HCT116 (cell line): ENCODE data around the gene TMEM121. TPM values are rescaled to one million over a fixed set of nuclear protein-coding genes. Genes with fewer than 3 reads are reported as not detected.

Source experiments
- ATAC-seq: fragments of 200-7000 bp; cut with Tn5 transposase; 2 replicates; pipeline ENCODE4 v1.9.1; 2020; ENCODE audit warnings: mild to moderate bottlenecking, moderate library complexity
- BruUV-seq: library from RNA; stranded (reverse); fragments of 400-500 nt; replicated peaks from 2 replicates; lab custom pipeline; 2021; lab: Mats Ljungman, UMichigan
- CTCF ChIA-PET: fragments of 300-600 bp; sonication (Branson Sonifier 250); formaldehyde crosslinking; loops from one replicate; lab custom pipeline; 2021; ENCODE audit warnings: antibody characterized with exemption; lab: Charles Lee
- POLR2A ChIA-PET: fragments of 300-600, 350-600 bp; sonication (Branson Sonifier 250); formaldehyde crosslinking; loops from one replicate; lab custom pipeline; 2021; ENCODE audit warnings: antibody characterized with exemption; lab: Charles Lee
- RAD21 ChIA-PET, 2 experiments: fragments of 300-600 bp; sonication (Branson Sonifier 250); formaldehyde crosslinking; loops; one replicate each; lab custom pipeline; 2023; ENCODE audit warnings: low total read pairs in 2 of 2; ENCODE audit not compliant: uncharacterized antibody in 2 of 2, unreplicated experiment in 2 of 2, low non-redundant PET in 1 of 2; lab: Charles Lee
- DNase-seq: peaks from one replicate; pipeline ENCODE4 v3.0.0-alpha.2; 2010; ENCODE audit warnings: low read depth, low spot score
- H2AFZ ChIP-seq: fragments of 200-600 bp; shearing (Covaris generic), sonication (generic); 2 replicates; pipeline ENCODE4 v1.6.1; 2017; ENCODE audit warnings: low read depth, mixed run types, mixed read lengths, antibody characterized with exemption, low read length; ENCODE audit not compliant: poor library complexity, severe bottlenecking
- H3K27ac ChIP-seq: 2 replicates; pipeline ENCODE4 v1.5.1; 2012; ENCODE audit warnings: low read depth, low read length
- H3K27me3 ChIP-seq: fragments of 200-600 bp; sonication (generic); 2 replicates; pipeline ENCODE4 v1.6.1; 2016; ENCODE audit warnings: mixed run types, low read length, mixed read lengths; ENCODE audit not compliant: insufficient read depth
- H3K36me3 ChIP-seq, 2 experiments: fragments of 200-500 bp in 1 of 2; fragments of 200-600 bp in 1 of 2; sonication (Bioruptor generic) in 1 of 2; sonication (generic) in 1 of 2; 2 replicates each; pipeline versions ENCODE4 v1.5.1 to v1.6.1; 2014 to 2016; ENCODE audit warnings: low read length in 2 of 2, inconsistent platforms in 1 of 2, mixed read lengths in 1 of 2, mixed run types in 1 of 2; ENCODE audit not compliant: insufficient read depth in 2 of 2, control insufficient read depth in 1 of 2
- H3K4me1 ChIP-seq, 2 experiments: fragments of 200-600 bp in 1 of 2; sonication (generic) in 1 of 2; 2 replicates each; pipeline versions ENCODE4 v1.5.1 to v1.6.1; 2012 to 2017; ENCODE audit warnings: low read length in 2 of 2, inconsistent platforms in 1 of 2, mild to moderate bottlenecking in 1 of 2, mixed read lengths in 1 of 2, mixed run types in 1 of 2, moderate library complexity in 1 of 2; ENCODE audit not compliant: insufficient read depth in 2 of 2, control insufficient read depth in 1 of 2
- H3K4me2 ChIP-seq: fragments of 200-600 bp; sonication (generic); 2 replicates; pipeline ENCODE4 v1.6.1; 2017; ENCODE audit warnings: mixed run types, low read length, mixed read lengths
- H3K4me3 ChIP-seq, 2 experiments: fragments of 200-600 bp in 1 of 2; sonication (generic) in 1 of 2; replicated peaks in 1 of 2; 2 replicates each; pipeline ENCODE4 v1.5.1; 2011 to 2016; ENCODE audit warnings: low read length in 2 of 2, control low read depth in 1 of 2, low read depth in 1 of 2, mild to moderate bottlenecking in 1 of 2, mixed read lengths in 1 of 2, mixed run types in 1 of 2
- H3K79me2 ChIP-seq: fragments of 200-600 bp; sonication (generic); 2 replicates; pipeline ENCODE4 v1.6.1; 2017; ENCODE audit warnings: mild to moderate bottlenecking, mixed run types, low read length, moderate library complexity, mixed read lengths; ENCODE audit not compliant: insufficient read depth
- H3K9ac ChIP-seq: fragments of 200-600 bp; sonication (generic); 2 replicates; pipeline ENCODE4 v1.6.1; 2016; ENCODE audit warnings: low read length, mixed read lengths
- H3K9me2 ChIP-seq: fragments of 200-600 bp; sonication (generic), shearing (Covaris generic); 2 replicates; pipeline ENCODE4 v1.6.1; 2017; ENCODE audit warnings: mixed run types, mild to moderate bottlenecking, moderate library complexity; ENCODE audit not compliant: insufficient read depth
- H3K9me3 ChIP-seq, 2 experiments: fragments of 200-500 bp in 1 of 2; fragments of 200-600 bp in 1 of 2; sonication (Bioruptor generic) in 1 of 2; sonication (generic) in 1 of 2; 2 replicates each; pipeline ENCODE4 v1.6.1; 2014 to 2017; ENCODE audit warnings: low read length in 2 of 2, mixed read lengths in 2 of 2, inconsistent platforms in 1 of 2, low read depth in 1 of 2, mild to moderate bottlenecking in 1 of 2, mixed run types in 1 of 2, moderate library complexity in 1 of 2; ENCODE audit not compliant: control insufficient read depth in 1 of 2, insufficient read depth in 1 of 2
- H4K20me1 ChIP-seq: fragments of 200-600 bp; sonication (generic), shearing (Covaris generic); 2 replicates; pipeline ENCODE4 v1.6.1; 2017; ENCODE audit warnings: mixed run types, mild to moderate bottlenecking, moderate library complexity; ENCODE audit not compliant: insufficient read depth
- CBX3 ChIP-seq: IDR thresholded peaks from 2 replicates; pipeline ENCODE4 v1.6.1; 2012; ENCODE audit warnings: low read depth
- EGR1 ChIP-seq: IDR thresholded peaks from 2 replicates; pipeline ENCODE4 v1.6.1; 2012; ENCODE audit warnings: low read depth
- ELF1 ChIP-seq: IDR thresholded peaks from 2 replicates; pipeline ENCODE4 v1.6.1; 2012; ENCODE audit warnings: low read depth, borderline replicate concordance
- EZH2phosphoT487 ChIP-seq: fragments of 200-600 bp; IDR thresholded peaks from 2 replicates; pipeline ENCODE4 v1.6.1; 2018; ENCODE audit warnings: antibody characterized with exemption, borderline replicate concordance
- FOSL1 ChIP-seq: IDR thresholded peaks from 2 replicates; pipeline ENCODE4 v1.6.1; 2012; ENCODE audit warnings: low read depth
- JUND ChIP-seq: IDR thresholded peaks from 2 replicates; pipeline ENCODE4 v1.6.1; 2012
- RAD21 ChIP-seq: IDR thresholded peaks from 2 replicates; pipeline ENCODE4 v1.6.1; 2012; ENCODE audit warnings: low read depth, mild to moderate bottlenecking
- SRF ChIP-seq: IDR thresholded peaks from 2 replicates; pipeline ENCODE4 v1.6.1; 2012; ENCODE audit warnings: low read depth
- TCF7L2 ChIP-seq: IDR thresholded peaks from 2 replicates; pipeline ENCODE4 v1.7.0; 2011; ENCODE audit warnings: borderline replicate concordance, inconsistent platforms; ENCODE audit not compliant: insufficient read depth, insufficient read length; ENCODE audit errors: extremely low read depth
- YY1 ChIP-seq: IDR thresholded peaks from 2 replicates; pipeline ENCODE4 v1.6.1; 2011; ENCODE audit warnings: low read length, low read depth, moderate library complexity, mild to moderate bottlenecking; ENCODE audit not compliant: insufficient replicate concordance; ENCODE audit errors: extremely low read depth
- ZFX ChIP-seq: fragments of 450-650 bp; IDR thresholded peaks from 2 replicates; pipeline ENCODE4 v1.6.1; 2017
- intact Hi-C: fragments of 100-400 bp; cut with micrococcal nuclease; formaldehyde crosslinking; loops from 2 replicates; pipeline ENCODE4 v1.10.0; 2022
- total RNA-seq: library from RNA; stranded (reverse); gene quantifications from one replicate; pipeline ENCODE4 v1.2.1, GENCODE V29; 2021; ENCODE audit not compliant: unreplicated experiment
- TF ChIP-seq, protein P1 (sequence below): IDR thresholded peaks from 2 replicates; pipeline ENCODE4 v1.6.1; 2012; ENCODE audit warnings: low read depth

The TMEM121 gene
- total RNA-seq, 1 experiment from 2014 or later = 5.5 TPM

DNA sequence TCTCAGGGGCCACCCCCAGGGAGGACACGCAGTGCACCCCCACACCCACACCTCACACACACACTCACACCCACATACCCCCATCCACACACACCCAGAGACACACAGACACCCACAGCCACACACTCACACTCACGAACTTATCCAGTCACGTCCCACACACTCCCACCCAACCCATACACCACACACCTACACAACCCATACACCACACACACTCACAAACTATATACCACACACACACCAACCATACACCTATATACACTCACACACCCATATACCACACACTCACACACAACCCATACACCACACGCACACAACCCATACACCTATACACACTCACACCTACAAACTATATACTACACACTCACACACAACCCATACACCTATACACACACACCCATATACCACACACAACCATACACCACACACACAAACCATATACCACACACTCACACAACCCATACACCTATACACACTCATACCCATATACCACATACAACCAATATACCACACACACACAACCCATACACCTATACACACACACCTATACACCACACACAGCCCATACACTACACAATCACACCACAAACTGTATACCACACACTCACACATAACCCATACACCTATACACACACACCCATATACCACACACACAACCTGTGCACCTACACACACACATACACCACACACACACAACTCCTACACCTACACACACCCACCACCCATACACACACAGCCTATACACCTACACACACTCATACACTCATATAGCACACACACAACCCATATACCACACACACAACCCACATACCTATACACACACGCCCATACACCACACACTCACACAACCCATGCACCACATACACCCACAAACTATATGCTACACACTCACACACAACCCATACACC, 42.7 kb downstream of the TMEM121 start:
- ChIA-PET RAD21 (no interaction called here), POLR2A (no interaction called here), CTCF (no interaction called here)
- DNase-seq (no peak), ATAC-seq (no peak)
- H3K9ac ChIP-seq = no peak overlapping the region
- no peak overlapping the region for H3K27ac ChIP-seq
- H3K4me2 ChIP-seq = no peak overlapping the region
- intact Hi-C loops = loop anchor here (10.0 kb wide), 1 partner anchor 116 kb away; no protein-coding TSS in a partner anchor
- H3K9me2 ChIP-seq = no peaks in the 10 kb centered on the region
- BruUV-seq = no TSS peak
- no peaks in the 10 kb centered on the region for H3K36me3 ChIP-seq
- H3K4me3 ChIP-seq = no peak overlapping the region
- no peaks in the 10 kb centered on the region for H4K20me1 ChIP-seq
- H2AFZ ChIP-seq = no peak overlapping the region
- no peaks in the 10 kb centered on the region for H3K27me3 ChIP-seq
- peaks cover 0 to 10% of the 10 kb centered on the region in 2 experiments; a peak in 1 of 4 replicates for H3K4me1 ChIP-seq
- TF ChIP-seq EGR1 = no peak
- no peak for TF ChIP-seq RAD21
- no peak for TF ChIP-seq ZFX
- no peak for TF ChIP-seq EZH2phosphoT487
- no peak for TF ChIP-seq FOSL1
- TF ChIP-seq ELF1 = no peak
- no peak for TF ChIP-seq TCF7L2
- no peak for TF ChIP-seq CBX3
- TF ChIP-seq, protein P1, sequence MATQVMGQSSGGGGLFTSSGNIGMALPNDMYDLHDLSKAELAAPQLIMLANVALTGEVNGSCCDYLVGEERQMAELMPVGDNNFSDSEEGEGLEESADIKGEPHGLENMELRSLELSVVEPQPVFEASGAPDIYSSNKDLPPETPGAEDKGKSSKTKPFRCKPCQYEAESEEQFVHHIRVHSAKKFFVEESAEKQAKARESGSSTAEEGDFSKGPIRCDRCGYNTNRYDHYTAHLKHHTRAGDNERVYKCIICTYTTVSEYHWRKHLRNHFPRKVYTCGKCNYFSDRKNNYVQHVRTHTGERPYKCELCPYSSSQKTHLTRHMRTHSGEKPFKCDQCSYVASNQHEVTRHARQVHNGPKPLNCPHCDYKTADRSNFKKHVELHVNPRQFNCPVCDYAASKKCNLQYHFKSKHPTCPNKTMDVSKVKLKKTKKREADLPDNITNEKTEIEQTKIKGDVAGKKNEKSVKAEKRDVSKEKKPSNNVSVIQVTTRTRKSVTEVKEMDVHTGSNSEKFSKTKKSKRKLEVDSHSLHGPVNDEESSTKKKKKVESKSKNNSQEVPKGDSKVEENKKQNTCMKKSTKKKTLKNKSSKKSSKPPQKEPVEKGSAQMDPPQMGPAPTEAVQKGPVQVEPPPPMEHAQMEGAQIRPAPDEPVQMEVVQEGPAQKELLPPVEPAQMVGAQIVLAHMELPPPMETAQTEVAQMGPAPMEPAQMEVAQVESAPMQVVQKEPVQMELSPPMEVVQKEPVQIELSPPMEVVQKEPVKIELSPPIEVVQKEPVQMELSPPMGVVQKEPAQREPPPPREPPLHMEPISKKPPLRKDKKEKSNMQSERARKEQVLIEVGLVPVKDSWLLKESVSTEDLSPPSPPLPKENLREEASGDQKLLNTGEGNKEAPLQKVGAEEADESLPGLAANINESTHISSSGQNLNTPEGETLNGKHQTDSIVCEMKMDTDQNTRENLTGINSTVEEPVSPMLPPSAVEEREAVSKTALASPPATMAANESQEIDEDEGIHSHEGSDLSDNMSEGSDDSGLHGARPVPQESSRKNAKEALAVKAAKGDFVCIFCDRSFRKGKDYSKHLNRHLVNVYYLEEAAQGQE = no peak
- no peak for TF ChIP-seq JUND
- TF ChIP-seq YY1 = no peak
- no peak for TF ChIP-seq SRF
- TF ChIP-seq, all 23 proteins: peak for 0
- Histone ChIP-seq H3K79me2 (no peaks in the 10 kb centered on the region), H3K9me3 (no peaks in the 10 kb centered on the region)
